K562 (cell line): ENCODE results near the gene BCL2L13. TPM values are rescaled to one million over a fixed set of nuclear protein-coding genes. Genes with fewer than 3 reads are reported as not detected.

Source experiments
- HDAC3 ChIP-seq: fragments of 450-650 bp; IDR thresholded peaks from 2 replicates; pipeline ENCODE4 v1.6.1; 2018; ENCODE audit warnings: borderline replicate concordance, mild to moderate bottlenecking, moderate library complexity; ENCODE audit not compliant: partially characterized antibody
- LEF1 ChIP-seq: fragments of 450-650 bp; IDR thresholded peaks from 2 replicates; pipeline ENCODE4 v1.6.1; 2016; ENCODE audit warnings: mild to moderate bottlenecking
- MAFG ChIP-seq: fragments of 450-650 bp; conservative IDR thresholded peaks from 2 replicates; pipeline ENCODE4 v1.6.1; 2016; ENCODE audit warnings: missing genetic modification characterization, missing compliant biosample characterization
- RAD21 ChIP-seq, 2 experiments: fragments of 250-450 bp in 1 of 2; fragments of 450-650 bp in 1 of 2; sonication (Bioruptor Pico) in 1 of 2; formaldehyde crosslinking in 1 of 2; IDR thresholded peaks in 1 of 2; conservative IDR thresholded peaks in 1 of 2; 2 replicates each; pipeline versions ENCODE4 v1.4.0 to v1.8.0; 2020 to 2022; ENCODE audit warnings: mild to moderate bottlenecking in 2 of 2, moderate library complexity in 1 of 2
- RHOXF2B ChIP-seq: fragments of 250-450 bp; sonication (Bioruptor Pico); conservative IDR thresholded peaks from 2 replicates; pipeline ENCODE4 v1.5.1; 2021
- SMARCA4 ChIP-seq: fragments of 450-650 bp; IDR thresholded peaks from 2 replicates; pipeline ENCODE4 v1.6.1; 2016
- ZNF12 ChIP-seq: sonication (generic); formaldehyde crosslinking; IDR thresholded peaks from 2 replicates; pipeline ENCODE4 v1.4.0; 2020; ENCODE audit warnings: mild to moderate bottlenecking, missing genetic modification reagents
- ZNF668 ChIP-seq: fragments of 250-450 bp; sonication (Bioruptor Pico); IDR thresholded peaks from 2 replicates; pipeline ENCODE4 v1.8.0; 2022; ENCODE audit warnings: mild to moderate bottlenecking, inconsistent platforms
- polyA plus RNA-seq, 8 experiments: library from polyadenylated mRNA; depleted of rRNA in 4 of 8; stranded (reverse) in 5 of 8; unstranded in 3 of 8; fragments of >200 nt; fragmentation: Nextera tagmentation in 2 of 8; fragmentation: Illumina TruSeq in 1 of 8; extraction: Ambion mirVana in 2 of 8; extraction: Trizol in 1 of 8; gene quantifications; 2 replicates each; pipeline versions ENCODE4 v1.2.1 to v1.2.3, GENCODE V29; 2011 to 2014; ENCODE audit warnings: inconsistent platforms in 1 of 8, missing spikeins in 1 of 8
- total RNA-seq, 7 experiments: library from RNA; depleted of rRNA in 6 of 7; stranded (reverse); fragments of >200 nt in 6 of 7; fragmentation: Illumina TruSeq in 2 of 7; extraction: Trizol in 2 of 7; gene quantifications; 2 replicates each; pipeline versions ENCODE4 v1.2.1 to v1.2.3, GENCODE V29; 2011 to 2021; ENCODE audit warnings: low replicate concordance in 1 of 7
- TF ChIP-seq, protein P1 (sequence below), 3 experiments: IDR thresholded peaks in 2 of 3; conservative IDR thresholded peaks in 1 of 3; 2 replicates each; pipeline ENCODE4 v1.5.1; 2011 to 2012; ENCODE audit warnings: low read length in 3 of 3, mild to moderate bottlenecking in 3 of 3, control low read depth in 2 of 3, improper control_type of control experiment in 1 of 3, inconsistent platforms in 1 of 3, low read depth in 1 of 3, mixed read lengths in 1 of 3, moderate library complexity in 1 of 3; ENCODE audit not compliant: insufficient read depth in 2 of 3
- TF ChIP-seq, protein P2 (sequence below): IDR thresholded peaks from 2 replicates; pipeline ENCODE4 v1.6.1; 2011; ENCODE audit not compliant: insufficient read length; ENCODE audit errors: extremely low read depth
- TF ChIP-seq, protein P3 (sequence below): fragments of 250-450 bp; sonication (Bioruptor Pico); IDR thresholded peaks from 2 replicates; pipeline ENCODE4 v1.5.0; 2021
- TF ChIP-seq, protein P4 (sequence below), 2 experiments: fragments of 450-650 bp; IDR thresholded peaks; 2 replicates each; pipeline ENCODE4 v1.6.1; 2018; ENCODE audit warnings: mild to moderate bottlenecking in 2 of 2, low read depth in 1 of 2; ENCODE audit not compliant: partially characterized antibody in 2 of 2
- TF ChIP-seq, protein P5 (sequence below): sonication (generic); formaldehyde crosslinking; IDR thresholded peaks from 2 replicates; pipeline ENCODE4 v1.8.1; 2023; ENCODE audit warnings: mild to moderate bottlenecking, missing genetic modification reagents
- TF ChIP-seq, protein P6 (sequence below): fragments of 450-650 bp; IDR thresholded peaks from 2 replicates; pipeline ENCODE4 v1.6.1; 2016; ENCODE audit warnings: borderline replicate concordance
- TF ChIP-seq, protein P7 (sequence below): fragments of 450-650 bp; formaldehyde crosslinking; conservative IDR thresholded peaks from 2 replicates; pipeline ENCODE4 v1.4.0; 2022; ENCODE audit warnings: mild to moderate bottlenecking, missing genetic modification characterization

BCL2L13 gene
- total and polyA plus RNA-seq, 9 of the 15 experiments (the other 6 are each of a cell fraction or from before 2014, with no cell fraction given): 41.5 to 63.4 (median 56.5) TPM

DNA sequence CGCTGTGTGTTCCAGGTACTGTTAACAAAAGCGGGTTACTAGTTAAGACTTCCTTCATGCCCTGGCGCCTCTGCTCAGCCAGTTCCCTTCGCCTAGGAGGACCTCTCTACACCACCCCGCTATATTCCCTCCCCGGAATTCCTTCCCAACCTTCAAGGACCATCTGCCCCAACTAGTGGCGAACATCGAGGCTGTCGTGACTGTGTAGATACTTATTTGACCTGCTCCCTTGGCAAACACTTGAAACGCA is 450 bp upstream of the BCL2L13 start (continued):
- TF ChIP-seq, protein P1, sequence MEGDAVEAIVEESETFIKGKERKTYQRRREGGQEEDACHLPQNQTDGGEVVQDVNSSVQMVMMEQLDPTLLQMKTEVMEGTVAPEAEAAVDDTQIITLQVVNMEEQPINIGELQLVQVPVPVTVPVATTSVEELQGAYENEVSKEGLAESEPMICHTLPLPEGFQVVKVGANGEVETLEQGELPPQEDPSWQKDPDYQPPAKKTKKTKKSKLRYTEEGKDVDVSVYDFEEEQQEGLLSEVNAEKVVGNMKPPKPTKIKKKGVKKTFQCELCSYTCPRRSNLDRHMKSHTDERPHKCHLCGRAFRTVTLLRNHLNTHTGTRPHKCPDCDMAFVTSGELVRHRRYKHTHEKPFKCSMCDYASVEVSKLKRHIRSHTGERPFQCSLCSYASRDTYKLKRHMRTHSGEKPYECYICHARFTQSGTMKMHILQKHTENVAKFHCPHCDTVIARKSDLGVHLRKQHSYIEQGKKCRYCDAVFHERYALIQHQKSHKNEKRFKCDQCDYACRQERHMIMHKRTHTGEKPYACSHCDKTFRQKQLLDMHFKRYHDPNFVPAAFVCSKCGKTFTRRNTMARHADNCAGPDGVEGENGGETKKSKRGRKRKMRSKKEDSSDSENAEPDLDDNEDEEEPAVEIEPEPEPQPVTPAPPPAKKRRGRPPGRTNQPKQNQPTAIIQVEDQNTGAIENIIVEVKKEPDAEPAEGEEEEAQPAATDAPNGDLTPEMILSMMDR (IDR thresholded peaks at IDR 0.05 in 2 of 3, conservative IDR thresholded peaks at IDR 0.05 in 1 of 3; ENCODE audit: insufficient read depth in 2 of 3, low read depth in 1 of 3, low read length in 3 of 3): peak; percentile 18 to 25 (median 21); a peak in 3 of 6 replicates
- peak; percentile 37 for TF ChIP-seq LEF1
- TF ChIP-seq, protein P2, sequence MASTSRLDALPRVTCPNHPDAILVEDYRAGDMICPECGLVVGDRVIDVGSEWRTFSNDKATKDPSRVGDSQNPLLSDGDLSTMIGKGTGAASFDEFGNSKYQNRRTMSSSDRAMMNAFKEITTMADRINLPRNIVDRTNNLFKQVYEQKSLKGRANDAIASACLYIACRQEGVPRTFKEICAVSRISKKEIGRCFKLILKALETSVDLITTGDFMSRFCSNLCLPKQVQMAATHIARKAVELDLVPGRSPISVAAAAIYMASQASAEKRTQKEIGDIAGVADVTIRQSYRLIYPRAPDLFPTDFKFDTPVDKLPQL: no peak
- TF ChIP-seq SMARCA4: peak; percentile 66
- no peak for TF ChIP-seq ZNF668 (CRISPR knock-in tag)
- TF ChIP-seq, protein P3, sequence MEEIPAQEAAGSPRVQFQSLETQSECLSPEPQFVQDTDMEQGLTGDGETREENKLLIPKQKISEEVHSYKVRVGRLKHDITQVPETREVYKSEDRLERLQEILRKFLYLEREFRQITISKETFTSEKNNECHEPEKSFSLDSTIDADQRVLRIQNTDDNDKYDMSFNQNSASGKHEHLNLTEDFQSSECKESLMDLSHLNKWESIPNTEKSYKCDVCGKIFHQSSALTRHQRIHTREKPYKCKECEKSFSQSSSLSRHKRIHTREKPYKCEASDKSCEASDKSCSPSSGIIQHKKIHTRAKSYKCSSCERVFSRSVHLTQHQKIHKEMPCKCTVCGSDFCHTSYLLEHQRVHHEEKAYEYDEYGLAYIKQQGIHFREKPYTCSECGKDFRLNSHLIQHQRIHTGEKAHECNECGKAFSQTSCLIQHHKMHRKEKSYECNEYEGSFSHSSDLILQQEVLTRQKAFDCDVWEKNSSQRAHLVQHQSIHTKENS (CRISPR knock-in tag): no peak
- TF ChIP-seq, protein P4, sequence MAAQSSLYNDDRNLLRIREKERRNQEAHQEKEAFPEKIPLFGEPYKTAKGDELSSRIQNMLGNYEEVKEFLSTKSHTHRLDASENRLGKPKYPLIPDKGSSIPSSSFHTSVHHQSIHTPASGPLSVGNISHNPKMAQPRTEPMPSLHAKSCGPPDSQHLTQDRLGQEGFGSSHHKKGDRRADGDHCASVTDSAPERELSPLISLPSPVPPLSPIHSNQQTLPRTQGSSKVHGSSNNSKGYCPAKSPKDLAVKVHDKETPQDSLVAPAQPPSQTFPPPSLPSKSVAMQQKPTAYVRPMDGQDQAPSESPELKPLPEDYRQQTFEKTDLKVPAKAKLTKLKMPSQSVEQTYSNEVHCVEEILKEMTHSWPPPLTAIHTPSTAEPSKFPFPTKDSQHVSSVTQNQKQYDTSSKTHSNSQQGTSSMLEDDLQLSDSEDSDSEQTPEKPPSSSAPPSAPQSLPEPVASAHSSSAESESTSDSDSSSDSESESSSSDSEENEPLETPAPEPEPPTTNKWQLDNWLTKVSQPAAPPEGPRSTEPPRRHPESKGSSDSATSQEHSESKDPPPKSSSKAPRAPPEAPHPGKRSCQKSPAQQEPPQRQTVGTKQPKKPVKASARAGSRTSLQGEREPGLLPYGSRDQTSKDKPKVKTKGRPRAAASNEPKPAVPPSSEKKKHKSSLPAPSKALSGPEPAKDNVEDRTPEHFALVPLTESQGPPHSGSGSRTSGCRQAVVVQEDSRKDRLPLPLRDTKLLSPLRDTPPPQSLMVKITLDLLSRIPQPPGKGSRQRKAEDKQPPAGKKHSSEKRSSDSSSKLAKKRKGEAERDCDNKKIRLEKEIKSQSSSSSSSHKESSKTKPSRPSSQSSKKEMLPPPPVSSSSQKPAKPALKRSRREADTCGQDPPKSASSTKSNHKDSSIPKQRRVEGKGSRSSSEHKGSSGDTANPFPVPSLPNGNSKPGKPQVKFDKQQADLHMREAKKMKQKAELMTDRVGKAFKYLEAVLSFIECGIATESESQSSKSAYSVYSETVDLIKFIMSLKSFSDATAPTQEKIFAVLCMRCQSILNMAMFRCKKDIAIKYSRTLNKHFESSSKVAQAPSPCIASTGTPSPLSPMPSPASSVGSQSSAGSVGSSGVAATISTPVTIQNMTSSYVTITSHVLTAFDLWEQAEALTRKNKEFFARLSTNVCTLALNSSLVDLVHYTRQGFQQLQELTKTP (IDR thresholded peaks at IDR 0.05; ENCODE audit: low read depth in 1 of 2, partially characterized antibody in 2 of 2): peak in 1 of 2 experiments; percentile 91
- TF ChIP-seq, protein P5, sequence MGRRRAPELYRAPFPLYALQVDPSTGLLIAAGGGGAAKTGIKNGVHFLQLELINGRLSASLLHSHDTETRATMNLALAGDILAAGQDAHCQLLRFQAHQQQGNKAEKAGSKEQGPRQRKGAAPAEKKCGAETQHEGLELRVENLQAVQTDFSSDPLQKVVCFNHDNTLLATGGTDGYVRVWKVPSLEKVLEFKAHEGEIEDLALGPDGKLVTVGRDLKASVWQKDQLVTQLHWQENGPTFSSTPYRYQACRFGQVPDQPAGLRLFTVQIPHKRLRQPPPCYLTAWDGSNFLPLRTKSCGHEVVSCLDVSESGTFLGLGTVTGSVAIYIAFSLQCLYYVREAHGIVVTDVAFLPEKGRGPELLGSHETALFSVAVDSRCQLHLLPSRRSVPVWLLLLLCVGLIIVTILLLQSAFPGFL (CRISPR knock-in tag): 0 out of 2 replicates have a peak, but pooled peaks have one; percentile 3
- TF ChIP-seq, protein P6, sequence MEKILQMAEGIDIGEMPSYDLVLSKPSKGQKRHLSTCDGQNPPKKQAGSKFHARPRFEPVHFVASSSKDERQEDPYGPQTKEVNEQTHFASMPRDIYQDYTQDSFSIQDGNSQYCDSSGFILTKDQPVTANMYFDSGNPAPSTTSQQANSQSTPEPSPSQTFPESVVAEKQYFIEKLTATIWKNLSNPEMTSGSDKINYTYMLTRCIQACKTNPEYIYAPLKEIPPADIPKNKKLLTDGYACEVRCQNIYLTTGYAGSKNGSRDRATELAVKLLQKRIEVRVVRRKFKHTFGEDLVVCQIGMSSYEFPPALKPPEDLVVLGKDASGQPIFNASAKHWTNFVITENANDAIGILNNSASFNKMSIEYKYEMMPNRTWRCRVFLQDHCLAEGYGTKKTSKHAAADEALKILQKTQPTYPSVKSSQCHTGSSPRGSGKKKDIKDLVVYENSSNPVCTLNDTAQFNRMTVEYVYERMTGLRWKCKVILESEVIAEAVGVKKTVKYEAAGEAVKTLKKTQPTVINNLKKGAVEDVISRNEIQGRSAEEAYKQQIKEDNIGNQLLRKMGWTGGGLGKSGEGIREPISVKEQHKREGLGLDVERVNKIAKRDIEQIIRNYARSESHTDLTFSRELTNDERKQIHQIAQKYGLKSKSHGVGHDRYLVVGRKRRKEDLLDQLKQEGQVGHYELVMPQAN: peak; percentile 60; the same call in 1 of the 2 replicates
- TF ChIP-seq HDAC3: no peak
- 0 out of 2 replicates have a peak, but pooled peaks have one; percentile 12 for TF ChIP-seq MAFG (tag)
- TF ChIP-seq RAD21 (CRISPR knock-in tag; conservative IDR thresholded peaks at IDR 0.05 in 1 of 2, IDR thresholded peaks at IDR 0.05 in 1 of 2): peak in 1 of 2 experiments; percentile 38; a peak in 2 of 4 replicates
- no peak for TF ChIP-seq RHOXF2B
- TF ChIP-seq, protein P7, sequence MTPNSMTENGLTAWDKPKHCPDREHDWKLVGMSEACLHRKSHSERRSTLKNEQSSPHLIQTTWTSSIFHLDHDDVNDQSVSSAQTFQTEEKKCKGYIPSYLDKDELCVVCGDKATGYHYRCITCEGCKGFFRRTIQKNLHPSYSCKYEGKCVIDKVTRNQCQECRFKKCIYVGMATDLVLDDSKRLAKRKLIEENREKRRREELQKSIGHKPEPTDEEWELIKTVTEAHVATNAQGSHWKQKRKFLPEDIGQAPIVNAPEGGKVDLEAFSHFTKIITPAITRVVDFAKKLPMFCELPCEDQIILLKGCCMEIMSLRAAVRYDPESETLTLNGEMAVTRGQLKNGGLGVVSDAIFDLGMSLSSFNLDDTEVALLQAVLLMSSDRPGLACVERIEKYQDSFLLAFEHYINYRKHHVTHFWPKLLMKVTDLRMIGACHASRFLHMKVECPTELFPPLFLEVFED: 0 out of 2 replicates have a peak, but pooled peaks have one; percentile 72
- no peak for TF ChIP-seq ZNF12 (CRISPR knock-in tag)
